Measurements from ENCODE around the gene IQSEC1.

GRCh38 chr3:13042127-13042701, 31.0 kb downstream of the IQSEC1 start:
- TF ChIP-seq CTCF (IDR thresholded peaks at IDR 0.05) = no peak
- TF ChIP-seq EZH2 (IDR thresholded peaks at IDR 0.05; ENCODE audit: borderline replicate concordance, insufficient read depth, low read depth, low read length, poor library complexity, severe bottlenecking) = no peak
